CD8-positive, alpha-beta memory T cell (primary cell): ENCODE data around the gene CTNS. TPM values are rescaled to one million over a fixed set of nuclear protein-coding genes. Genes with fewer than 3 reads are reported as not detected.

Experiments used
- CTCF ChIA-PET: fragments of 350-600 bp; sonication (Branson Sonifier 250); formaldehyde crosslinking; loops from one replicate; lab custom pipeline; 2021; ENCODE audit warnings: antibody characterized with exemption; lab: Charles Lee
- POLR2A ChIA-PET: fragments of 350-600 bp; sonication (Branson Sonifier 250); formaldehyde crosslinking; loops from one replicate; lab custom pipeline; 2021; ENCODE audit warnings: antibody characterized with exemption; lab: Charles Lee
- DNase-seq, 5 donors: peaks; one replicate each; pipeline versions ENCODE4 v3.0.0 to v3.0.0-alpha.2; 2020 to 2022; ENCODE audit warnings: mixed read lengths in 1 of 5
- H3K27ac ChIP-seq: one replicate; pipeline ENCODE4 v1.7.0; 2013; ENCODE audit warnings: low read depth, mild to moderate bottlenecking, low read length, moderate library complexity
- H3K27me3 ChIP-seq: 2 replicates; pipeline ENCODE4 v1.7.0; 2013; ENCODE audit warnings: low read length, mild to moderate bottlenecking; ENCODE audit not compliant: insufficient read depth, poor library complexity, severe bottlenecking
- H3K36me3 ChIP-seq: 2 replicates; pipeline ENCODE4 v1.7.0; 2013; ENCODE audit warnings: mild to moderate bottlenecking, low read length, moderate library complexity; ENCODE audit not compliant: insufficient read depth
- H3K4me1 ChIP-seq: 2 replicates; pipeline ENCODE4 v1.7.0; 2013; ENCODE audit warnings: mild to moderate bottlenecking, low read length, moderate library complexity; ENCODE audit not compliant: insufficient read depth
- H3K4me3 ChIP-seq: 2 replicates; pipeline ENCODE4 v1.7.0; 2013; ENCODE audit warnings: mild to moderate bottlenecking, low read length
- H3K9me3 ChIP-seq: 2 replicates; pipeline ENCODE4 v1.7.0; 2013; ENCODE audit warnings: mild to moderate bottlenecking, low read length
- H3K27ac Mint-ChIP-seq, 8 donors: one replicate each; pipeline ENCODE4 v1.8.0; 2020 to 2021; ENCODE audit warnings: mixed read lengths in 8 of 8, mild to moderate bottlenecking in 6 of 8, inconsistent platforms in 3 of 8, moderate library complexity in 3 of 8
- H3K27me3 Mint-ChIP-seq, 2 donors: one replicate each; pipeline ENCODE4 v1.8.0; 2020 to 2021; ENCODE audit warnings: mixed read lengths in 2 of 2, mild to moderate bottlenecking in 1 of 2, moderate library complexity in 1 of 2
- H3K36me3 Mint-ChIP-seq, 3 donors: one replicate each; pipeline ENCODE4 v1.8.0; 2020 to 2021; ENCODE audit warnings: mixed read lengths in 3 of 3, inconsistent platforms in 1 of 3, mild to moderate bottlenecking in 1 of 3
- H3K4me1 Mint-ChIP-seq, 3 donors: one replicate each; pipeline ENCODE4 v1.8.0; 2020 to 2021; ENCODE audit warnings: mixed read lengths in 3 of 3, inconsistent platforms in 1 of 3, mild to moderate bottlenecking in 1 of 3
- H3K4me3 Mint-ChIP-seq, 7 donors: one replicate each; pipeline ENCODE4 v1.8.0; 2020 to 2021; ENCODE audit warnings: mixed read lengths in 7 of 7, mild to moderate bottlenecking in 6 of 7, moderate library complexity in 4 of 7, inconsistent platforms in 2 of 7
- H3K9me3 Mint-ChIP-seq, 5 donors: one replicate each; pipeline ENCODE4 v1.8.0; 2020 to 2022; ENCODE audit warnings: mixed read lengths in 5 of 5, mild to moderate bottlenecking in 3 of 5, moderate library complexity in 2 of 5, inconsistent platforms in 1 of 5
- polyA plus RNA-seq: library from polyadenylated mRNA; unstranded; fragments of 300-500 nt; fragmentation: Illumina TruSeq; gene quantifications from one replicate; pipeline ENCODE4 v1.2.3, GENCODE V29; 2021
- total RNA-seq, 2 experiments: library from RNA; stranded (reverse); gene quantifications; one replicate each; pipeline ENCODE4 v1.2.3, GENCODE V29; 2021

The CTNS gene
- total and polyA plus RNA-seq, 3 experiments from 2014 or later, result 7.7 to 35.5 (median 33.3) TPM

- POLR2A ChIA-PET, result no interaction called here
- CTCF ChIA-PET, result no interaction called here
- H3K27me3 Mint-ChIP-seq, result no peaks in the 10 kb centered on the region
- H3K4me1 Mint-ChIP-seq, result no peaks in the 10 kb centered on the region
- peaks cover 3 to 60% (median 7%) of the 10 kb centered on the region in 3 donors for H3K36me3 Mint-ChIP-seq
- Histone ChIP-seq H3K9me3 (no peaks in the 10 kb centered on the region), H3K4me3 (no peak overlapping the region), H3K4me1 (no peaks in the 10 kb centered on the region), H3K27me3 (no peaks in the 10 kb centered on the region), H3K27ac (no peak overlapping the region), H3K36me3 (peaks cover 10% of the 10 kb centered on the region)
- H3K4me3 Mint-ChIP-seq, result no peak overlapping the region
- no peaks in the 10 kb centered on the region for H3K9me3 Mint-ChIP-seq
- DNase-seq, result no peak
- H3K27ac Mint-ChIP-seq, result no peak overlapping the region
Measured at GRCh38 chr17:3610523-3610922, 26.0 kb upstream of the CTNS start.

GRCh38 chr17:3613124-3613523, 23.4 kb upstream of the CTNS start:
- ChIA-PET POLR2A (no interaction called here), CTCF (interaction anchor here (1.7 kb wide), 1 partner anchor 10 kb away, joined by 6 read pairs; no protein-coding TSS in a partner anchor)
- H3K4me1 Mint-ChIP-seq, result no peaks in the 10 kb centered on the region
- Histone ChIP-seq H3K4me3 (no peak overlapping the region), H3K27me3 (no peaks in the 10 kb centered on the region), H3K36me3 (peaks cover 10% of the 10 kb centered on the region), H3K9me3 (no peaks in the 10 kb centered on the region), H3K4me1 (no peaks in the 10 kb centered on the region), H3K27ac (no peak overlapping the region)
- H3K4me3 Mint-ChIP-seq, result no peak overlapping the region
- no peak for DNase-seq
- H3K9me3 Mint-ChIP-seq, result no peaks in the 10 kb centered on the region
- H3K27ac Mint-ChIP-seq, result no peak overlapping the region
- peaks cover 13 to 78% (median 16%) of the 10 kb centered on the region in 3 donors for H3K36me3 Mint-ChIP-seq
- no peaks in the 10 kb centered on the region for H3K27me3 Mint-ChIP-seq

GRCh38 chr17:3615160-3615870, 21.2 kb upstream of the CTNS start:
- Histone ChIP-seq H3K27me3 (no peaks in the 10 kb centered on the region), H3K4me3 (no peak overlapping the region), H3K36me3 (peaks cover 11% of the 10 kb centered on the region), H3K27ac (no peak overlapping the region), H3K4me1 (no peaks in the 10 kb centered on the region), H3K9me3 (no peaks in the 10 kb centered on the region)
- no peaks in the 10 kb centered on the region for H3K4me1 Mint-ChIP-seq
- no peaks in the 10 kb centered on the region for H3K27me3 Mint-ChIP-seq
- H3K4me3 Mint-ChIP-seq, result no peak overlapping the region
- no peak for DNase-seq
- POLR2A ChIA-PET, result no interaction called here
- no peak overlapping the region for H3K27ac Mint-ChIP-seq
- H3K36me3 Mint-ChIP-seq, result peaks cover 22 to 73% (median 26%) of the 10 kb centered on the region in 3 donors
- H3K9me3 Mint-ChIP-seq, result no peaks in the 10 kb centered on the region
- CTCF ChIA-PET, result interaction anchor here (0.7 kb wide), 1 partner anchor 21 kb away, joined by 3 read pairs; the partner anchor contains the start of gene CTNS

- no peaks in the 10 kb centered on the region for H3K27me3 ChIP-seq
- Mint-ChIP-seq H3K9me3 (no peaks in the 10 kb centered on the region), H3K4me1 (no peaks in the 10 kb centered on the region), H3K27me3 (no peaks in the 10 kb centered on the region), H3K36me3 (peaks cover 26 to 69% (median 29%) of the 10 kb centered on the region in 3 donors), H3K27ac (no peak overlapping the region), H3K4me3 (no peak overlapping the region)
- H3K9me3 ChIP-seq, result no peaks in the 10 kb centered on the region
- H3K27ac ChIP-seq, result no peak overlapping the region
- ChIA-PET POLR2A (interaction anchor here (0.6 kb wide), 1 partner anchor 1098 kb away, joined by 3 read pairs; no protein-coding TSS in a partner anchor), CTCF (no interaction called here)
- H3K4me3 ChIP-seq, result no peak overlapping the region
- peaks cover 17% of the 10 kb centered on the region for H3K36me3 ChIP-seq
- DNase-seq, result no peak
- no peaks in the 10 kb centered on the region for H3K4me1 ChIP-seq
Measured at GRCh38 chr17:3621146-3621720, 15.3 kb upstream of the CTNS start.

- H3K27me3 Mint-ChIP-seq, result no peaks in the 10 kb centered on the region
- ChIA-PET CTCF (interaction anchor here (1.2 kb wide), 1 partner anchor 9 kb away, joined by 3 read pairs; no protein-coding TSS in a partner anchor), POLR2A (no interaction called here)
- DNase-seq, result no peak
- no peaks in the 10 kb centered on the region for H3K4me1 Mint-ChIP-seq
- H3K9me3 Mint-ChIP-seq, result no peaks in the 10 kb centered on the region
- Histone ChIP-seq H3K36me3 (peaks cover 26% of the 10 kb centered on the region), H3K4me1 (no peaks in the 10 kb centered on the region), H3K4me3 (no peak overlapping the region), H3K27ac (no peak overlapping the region), H3K27me3 (no peaks in the 10 kb centered on the region), H3K9me3 (no peaks in the 10 kb centered on the region)
- H3K27ac Mint-ChIP-seq, result no peak overlapping the region
- no peak overlapping the region for H3K4me3 Mint-ChIP-seq
- peaks cover 23 to 68% (median 30%) of the 10 kb centered on the region in 3 donors for H3K36me3 Mint-ChIP-seq
Measured at GRCh38 chr17:3622977-3623594, 13.5 kb upstream of the CTNS start.

- CTCF ChIA-PET, result interaction anchor here (1.4 kb wide), 1 partner anchor 9 kb away, joined by 4 read pairs; the partner anchor contains the start of genes CTNS and SHPK
- H3K4me3 Mint-ChIP-seq, result no peak overlapping the region
- H3K36me3 Mint-ChIP-seq, result peaks cover 11 to 61% (median 25%) of the 10 kb centered on the region in 3 donors
- Histone ChIP-seq H3K9me3 (no peaks in the 10 kb centered on the region), H3K27me3 (no peaks in the 10 kb centered on the region), H3K36me3 (peaks cover 22% of the 10 kb centered on the region), H3K27ac (no peak overlapping the region), H3K4me3 (no peak overlapping the region), H3K4me1 (no peaks in the 10 kb centered on the region)
- H3K27ac Mint-ChIP-seq, result peak overlapping the region in 1 of 8 donors; percentile 52
- no peaks in the 10 kb centered on the region for H3K27me3 Mint-ChIP-seq
- DNase-seq, result no peak
- no peaks in the 10 kb centered on the region for H3K9me3 Mint-ChIP-seq
- POLR2A ChIA-PET, result interaction anchor here (1.2 kb wide), 1 partner anchor 9 kb away, joined by 3 read pairs; the partner anchor contains the start of gene SHPK
- H3K4me1 Mint-ChIP-seq, result peaks cover under 1 to 1% (median under 1%) of the 10 kb centered on the region in 3 donors
Measured at GRCh38 chr17:3626831-3627768, 9.5 kb upstream of the CTNS start.

GRCh38 chr17:3627769-3628167, 8.8 kb upstream of the CTNS start:
- H3K27ac ChIP-seq, result no peak overlapping the region

More at GRCh38 chr17:3627769-3628167, 8.8 kb upstream of the CTNS start:
- peaks cover 11 to 64% (median 25%) of the 10 kb centered on the region in 3 donors for H3K36me3 Mint-ChIP-seq
- Histone ChIP-seq H3K4me3 (no peak overlapping the region), H3K4me1 (no peaks in the 10 kb centered on the region), H3K27me3 (no peaks in the 10 kb centered on the region), H3K9me3 (no peaks in the 10 kb centered on the region), H3K36me3 (peaks cover 22% of the 10 kb centered on the region)
- ChIA-PET CTCF (interaction anchor here (1.4 kb wide), 1 partner anchor 9 kb away, joined by 4 read pairs; the partner anchor contains the start of genes CTNS and SHPK), POLR2A (no interaction called here)
- no peak overlapping the region for H3K4me3 Mint-ChIP-seq
- no peak for DNase-seq
- peaks cover 6 to 7% (median 6%) of the 10 kb centered on the region in 3 donors for H3K4me1 Mint-ChIP-seq
- H3K27me3 Mint-ChIP-seq, result no peaks in the 10 kb centered on the region
- H3K27ac Mint-ChIP-seq, result no peak overlapping the region
- no peaks in the 10 kb centered on the region for H3K9me3 Mint-ChIP-seq
